ENCODE results near the gene DTNA.
A peak's percentile ranks its signal among the peaks of the same experiment; 100 is the strongest.
"Not testable (repeated sequence)": the region's sequence is repeated elsewhere in the genome, so short reads cannot be mapped to it uniquely, and the experiment has no call there.

The DTNA gene

DNA sequence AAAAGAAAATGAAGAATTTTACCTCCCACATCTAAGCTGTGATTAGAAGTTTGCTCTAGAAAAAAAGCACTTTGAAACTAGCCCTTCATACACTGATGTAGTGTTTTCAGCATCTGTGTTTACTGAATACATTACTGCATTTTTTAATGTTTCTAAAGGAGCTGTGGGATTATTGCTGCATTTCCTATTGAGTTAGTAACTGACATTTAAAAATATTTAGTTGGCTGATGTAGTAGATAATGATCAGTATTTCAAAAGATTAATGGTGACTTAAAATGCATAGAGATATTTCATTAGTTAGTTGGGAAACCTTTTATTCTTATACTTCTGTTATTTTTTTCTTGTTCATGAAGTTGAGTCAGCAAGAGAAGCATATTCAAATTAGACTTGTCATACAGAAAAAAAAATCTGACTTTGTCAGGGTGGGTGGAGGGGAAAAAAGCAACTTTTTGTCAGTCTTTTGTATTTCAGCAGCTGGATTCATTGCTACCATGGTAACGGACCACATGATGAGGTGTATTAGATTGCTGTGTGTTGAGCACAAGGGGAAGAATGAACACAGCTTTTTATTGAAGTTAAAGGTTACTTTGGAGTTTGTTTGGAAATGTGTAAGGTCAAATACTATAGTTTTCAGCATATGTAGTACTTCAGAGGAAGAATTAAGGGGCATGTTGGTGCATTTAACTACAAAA is at the start of gene DTNA:
Gene DTNA (plus strand): TSS at position 549 of the 692 bp plus-strand sequence. CDS start 45,679 bp downstream, outside the sequence.
- peak; percentile 39 for DNase-seq

DNA sequence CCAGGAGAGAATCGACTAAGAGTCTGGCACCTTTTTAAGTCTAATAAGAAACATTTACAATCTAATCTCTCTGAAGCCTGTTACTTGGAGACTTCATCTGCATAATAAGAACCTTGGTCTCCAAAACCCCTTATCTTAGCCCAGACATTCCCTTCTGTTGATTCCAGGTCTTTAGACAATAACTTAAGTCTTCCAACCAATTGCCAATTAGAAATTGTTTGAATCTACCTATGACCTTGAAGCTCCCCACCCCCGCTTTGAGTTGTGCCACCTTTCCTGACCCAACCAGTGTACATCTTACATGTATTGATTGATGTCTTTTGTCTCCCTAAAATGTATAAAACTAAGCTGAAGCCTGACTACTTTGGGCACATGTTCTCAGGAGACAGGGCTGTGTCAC is 49.5 kb upstream of the DTNA start:
- no peak for DNase-seq

DNA sequence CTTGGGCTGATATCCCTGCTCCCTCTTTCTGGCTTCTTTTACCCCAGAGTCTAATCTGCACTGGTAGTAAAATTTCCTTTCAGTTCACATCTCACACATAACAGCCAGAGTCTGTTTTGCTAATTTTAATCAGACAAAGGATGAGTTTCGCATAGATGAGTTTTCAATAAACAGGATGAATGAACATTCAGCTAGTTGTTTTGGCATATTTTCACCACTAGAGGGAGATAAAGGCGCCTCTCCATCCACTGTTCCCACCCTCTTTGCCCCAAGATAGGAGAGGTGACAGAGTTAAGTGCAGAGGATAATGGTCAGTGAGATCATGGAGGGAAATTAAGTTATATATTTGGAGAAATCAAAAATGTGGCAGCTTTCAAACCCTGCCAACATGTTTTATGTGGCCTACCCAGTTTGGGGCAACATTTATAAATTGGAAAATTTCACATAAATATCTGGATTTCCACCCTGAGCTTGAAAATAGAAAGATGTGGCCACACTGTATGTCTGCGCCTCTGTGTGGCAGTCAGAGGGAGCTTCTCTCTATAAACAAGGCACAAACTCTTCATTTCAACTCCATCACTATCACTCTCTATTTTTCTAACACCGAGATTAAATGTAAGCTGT is 48.5 kb upstream of the DTNA start:
- no peak for DNase-seq

DNA sequence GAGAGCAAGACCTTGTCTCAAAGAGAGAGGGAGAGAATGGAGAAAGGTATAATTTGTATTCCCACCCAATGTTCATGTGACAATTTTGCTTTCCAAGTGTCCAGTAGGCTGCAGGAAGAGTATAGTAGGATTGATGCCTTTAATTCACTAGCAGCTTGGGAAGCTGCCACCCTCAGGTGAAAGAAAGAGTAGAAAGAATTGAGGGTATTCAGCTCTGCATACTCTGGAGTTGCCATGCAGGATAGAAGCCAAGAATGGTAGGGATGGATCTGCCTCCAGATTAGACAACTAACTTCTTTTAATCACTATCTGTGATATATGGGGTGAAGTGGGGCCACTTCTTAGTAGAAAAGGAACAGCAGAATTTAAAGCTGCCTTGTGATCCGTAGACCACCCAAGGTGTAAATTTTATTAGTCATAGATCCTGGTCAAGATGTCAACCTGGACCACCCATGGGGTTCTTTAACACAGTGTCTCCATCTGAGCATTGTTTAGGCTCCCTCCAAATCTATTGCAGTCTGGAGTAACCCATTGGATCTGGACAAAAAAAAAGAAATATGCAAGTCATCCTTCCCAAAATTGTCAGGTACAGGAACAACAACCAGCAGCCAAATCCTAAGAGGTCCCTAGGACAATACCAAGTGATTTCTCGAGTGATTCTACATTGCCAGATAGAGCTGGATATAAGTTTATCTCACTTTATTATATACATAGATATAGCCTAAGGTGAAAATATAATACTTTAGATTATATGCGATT is 33.1 kb upstream of the DTNA start:
- DNase-seq: no peak

DNA sequence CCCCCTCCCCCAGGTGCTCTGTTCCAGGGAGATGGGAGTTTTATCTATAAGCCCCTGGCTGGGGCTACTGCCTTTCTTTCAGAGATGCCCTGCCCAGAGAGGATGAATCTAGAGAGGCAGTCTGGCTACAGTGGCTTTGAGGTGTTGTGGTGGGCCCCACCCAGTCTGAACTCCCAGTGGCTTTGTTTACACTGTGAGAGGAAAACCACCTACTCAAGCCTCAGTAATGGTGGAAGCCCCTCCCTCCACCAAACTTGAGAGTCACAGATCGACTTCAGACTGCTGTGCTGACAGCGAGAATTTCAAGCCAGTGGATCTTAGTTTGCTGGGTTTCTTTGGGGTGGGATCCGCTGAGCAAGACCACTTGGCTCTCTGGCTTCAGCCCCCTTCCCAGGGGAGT is 20.3 kb upstream of the DTNA start:
- DNase-seq: not testable (repeated sequence)

DNA sequence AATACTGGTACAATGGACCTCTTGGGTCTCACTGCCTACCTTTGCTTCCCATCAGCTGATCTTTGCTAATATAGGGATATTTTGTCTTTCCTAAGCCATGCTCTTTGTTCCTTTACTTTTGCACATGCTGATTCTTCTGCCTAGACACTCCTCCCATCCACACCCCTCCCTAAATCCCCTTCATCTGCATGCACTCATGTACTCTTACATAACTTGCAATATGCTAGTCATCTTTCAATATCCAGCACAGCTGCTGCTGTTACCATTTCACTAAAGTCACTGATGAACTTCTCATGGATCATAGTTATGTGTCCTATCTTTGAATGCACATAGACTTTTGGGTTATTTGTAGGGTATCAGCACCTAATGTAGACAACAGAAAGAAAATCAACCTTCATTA is 18.5 kb upstream of the DTNA start:
- DNase-seq: no peak

DNA sequence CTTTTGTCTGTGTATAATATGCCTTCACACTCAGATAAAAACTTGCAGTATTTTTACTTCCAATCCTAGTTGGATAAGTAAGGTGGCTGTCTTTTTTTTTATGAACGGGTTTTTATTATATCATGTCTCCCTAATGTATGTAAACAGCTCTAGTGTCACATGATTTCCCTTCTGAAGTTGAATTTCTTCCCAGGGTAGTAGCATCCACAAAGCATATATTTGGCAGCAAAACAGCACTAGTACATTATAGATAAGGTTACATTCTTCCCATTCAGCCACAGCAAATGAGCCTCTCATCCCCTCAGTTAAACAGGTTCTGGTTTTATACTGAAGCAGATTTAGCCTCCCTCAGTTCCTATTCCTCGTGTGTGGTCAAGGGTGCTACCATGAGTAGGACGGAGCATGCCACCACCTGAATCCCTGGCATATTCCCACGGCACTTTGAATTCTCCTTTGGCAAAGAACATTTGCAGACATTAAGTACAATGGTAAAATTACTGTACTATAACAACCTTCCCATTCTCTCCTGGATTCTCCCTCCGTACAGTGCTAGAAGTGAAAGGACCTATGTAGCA is 15.4 kb upstream of the DTNA start:
- no peak for DNase-seq

DNA sequence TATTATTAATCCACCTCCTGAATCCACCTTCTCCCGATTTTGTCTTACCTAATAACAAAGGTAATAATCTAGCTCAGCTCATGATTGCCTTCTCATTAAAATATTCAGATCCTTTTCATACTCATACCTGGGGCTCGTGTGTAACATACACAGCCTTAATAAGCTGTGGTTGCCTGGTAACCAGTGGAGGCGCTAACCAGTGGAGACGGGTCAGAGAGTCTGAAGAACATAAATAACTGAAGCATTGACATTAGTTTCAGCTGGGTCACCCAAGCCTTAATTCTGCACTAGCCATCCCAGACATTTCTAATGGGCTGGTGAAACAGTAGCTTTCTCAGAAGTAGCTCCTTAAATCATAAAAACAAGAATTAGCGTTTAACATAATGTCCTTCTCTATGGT is 14.8 kb upstream of the DTNA start:
- no peak for DNase-seq

DNA sequence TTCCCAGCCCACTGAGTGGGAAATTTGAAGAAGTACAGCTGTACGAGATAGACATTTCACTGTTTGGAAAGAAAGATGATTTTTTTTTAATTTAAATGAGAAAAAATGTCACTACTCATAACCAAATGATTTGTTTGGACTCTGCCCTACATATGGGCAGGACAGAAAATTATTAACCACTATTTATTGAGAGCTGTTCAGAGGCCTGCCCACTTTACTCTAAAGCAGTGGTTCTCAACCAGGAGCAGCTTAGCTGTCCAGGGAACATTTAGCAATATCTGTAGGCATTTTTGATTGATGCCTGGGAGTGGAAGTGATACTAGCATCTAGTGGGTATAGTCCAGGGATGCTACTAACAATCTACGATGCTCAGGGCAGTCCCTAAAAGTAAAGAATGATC is 13.4 kb upstream of the DTNA start:
- DNase-seq: no peak

DNA sequence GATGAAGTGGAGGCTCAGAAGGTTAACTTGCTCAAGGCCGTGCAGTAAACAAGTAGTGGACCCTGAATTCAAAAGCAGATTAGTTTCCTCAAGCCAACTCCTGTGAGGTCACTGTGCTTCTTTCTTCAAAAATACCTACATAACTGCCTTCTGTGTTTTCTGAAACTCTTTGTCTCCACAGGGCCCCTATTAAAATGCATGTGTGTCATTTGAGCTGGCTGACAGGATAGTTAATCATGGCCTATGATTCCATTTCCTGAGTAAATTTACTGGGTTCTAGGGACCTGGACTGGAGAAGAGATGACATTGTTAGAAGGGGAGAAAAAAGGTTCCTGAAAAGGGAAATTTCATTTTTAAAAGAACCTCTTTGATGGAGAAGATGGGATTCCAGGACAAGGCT is 12.9 kb upstream of the DTNA start:
- DNase-seq: no peak

DNA sequence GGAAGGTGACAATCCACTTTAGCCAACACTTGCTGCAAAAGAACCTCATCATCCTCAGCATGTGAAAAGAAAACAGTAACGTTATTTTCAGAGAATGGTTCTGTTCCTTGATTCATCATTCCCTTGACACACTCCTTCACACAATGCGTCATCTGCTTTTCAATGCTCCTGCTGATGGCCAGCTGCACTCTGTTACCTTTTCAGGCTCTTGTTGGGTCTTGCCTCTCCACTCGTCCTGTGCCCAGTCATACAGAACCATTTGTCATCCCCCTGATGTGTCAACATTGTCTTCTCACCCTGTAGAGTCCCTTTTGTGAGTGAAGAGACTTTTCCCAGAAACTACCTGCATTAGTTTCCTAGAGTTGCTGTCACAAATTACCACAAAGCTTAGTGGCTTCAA is 12.2 kb upstream of the DTNA start:
- DNase-seq: no peak

DNA sequence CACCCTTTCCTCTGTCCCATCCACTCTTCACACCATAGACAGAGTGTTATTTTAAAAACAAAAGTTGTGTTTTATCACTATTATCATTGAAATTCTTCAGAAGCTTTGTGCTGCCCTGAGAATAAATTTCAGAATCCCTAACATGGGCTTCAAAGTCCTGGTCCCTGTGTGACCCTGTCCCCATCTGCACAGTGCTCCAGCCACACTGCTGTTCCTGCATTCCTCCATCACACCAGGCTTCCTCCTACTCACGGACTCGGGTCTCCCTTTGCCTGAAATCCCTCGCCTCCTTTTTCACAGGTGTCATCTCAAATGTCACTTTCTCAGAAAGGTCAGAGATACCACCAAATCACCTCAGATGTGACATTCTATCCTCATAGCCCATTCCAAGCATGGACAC is 8.2 kb upstream of the DTNA start:
- DNase-seq: no peak

DNA sequence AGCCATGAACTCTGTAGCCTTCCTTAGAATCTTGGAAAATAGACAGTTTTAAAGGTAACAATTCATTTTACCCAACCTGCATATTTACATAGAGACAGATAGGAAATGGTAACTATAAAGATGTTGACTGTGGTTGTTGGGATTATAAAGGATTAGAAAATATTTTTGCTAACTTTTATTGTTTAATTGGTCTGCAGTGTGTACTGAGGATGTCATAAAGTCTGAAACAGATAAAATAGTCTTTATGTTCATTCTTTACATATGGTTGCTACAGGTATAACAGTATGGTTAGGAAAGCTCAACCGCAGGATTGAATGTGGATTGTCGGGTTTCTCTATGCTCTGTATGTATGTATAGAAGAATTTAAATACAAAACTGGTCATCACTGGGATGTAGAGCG is 7.3 kb upstream of the DTNA start:
- DNase-seq: no peak

DNA sequence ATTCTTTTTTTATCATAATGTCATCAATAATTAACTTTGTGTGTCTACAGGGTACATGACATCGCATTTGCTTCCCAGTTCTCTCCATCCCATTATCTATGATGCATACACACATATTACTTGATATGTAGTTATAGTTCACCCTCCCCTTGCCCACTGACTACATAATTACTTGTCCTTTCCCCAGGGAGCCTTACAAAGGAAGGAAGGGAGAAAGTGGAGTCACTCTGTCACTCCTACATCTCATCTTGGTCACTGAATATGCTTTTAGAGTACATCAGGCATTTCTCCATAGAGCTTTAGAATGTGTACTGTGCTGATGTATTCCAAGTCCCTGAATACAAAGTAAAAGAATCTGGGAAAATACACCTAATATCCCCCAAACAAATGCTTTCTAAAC is 6.0 kb upstream of the DTNA start:
- DNase-seq: no peak

DNA sequence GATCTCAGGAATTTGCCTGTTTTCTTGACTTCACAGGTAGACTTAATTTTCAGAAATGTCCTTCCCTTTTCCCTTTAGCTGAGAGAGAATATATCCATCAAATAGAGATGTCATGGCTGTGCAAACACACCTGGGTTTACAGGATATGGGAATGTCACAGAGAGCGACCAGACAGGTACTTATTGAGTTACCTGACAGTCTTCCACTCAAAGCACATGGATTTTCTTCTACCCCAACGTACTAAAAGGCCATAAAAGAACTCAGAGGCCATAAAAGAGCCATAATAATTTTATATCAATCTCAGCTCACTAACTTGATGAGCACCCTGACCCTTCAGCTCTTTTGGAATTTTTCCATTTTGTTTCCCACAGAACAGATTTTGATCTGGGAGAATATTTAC is 5.3 kb upstream of the DTNA start:
- no peak for DNase-seq

DNA sequence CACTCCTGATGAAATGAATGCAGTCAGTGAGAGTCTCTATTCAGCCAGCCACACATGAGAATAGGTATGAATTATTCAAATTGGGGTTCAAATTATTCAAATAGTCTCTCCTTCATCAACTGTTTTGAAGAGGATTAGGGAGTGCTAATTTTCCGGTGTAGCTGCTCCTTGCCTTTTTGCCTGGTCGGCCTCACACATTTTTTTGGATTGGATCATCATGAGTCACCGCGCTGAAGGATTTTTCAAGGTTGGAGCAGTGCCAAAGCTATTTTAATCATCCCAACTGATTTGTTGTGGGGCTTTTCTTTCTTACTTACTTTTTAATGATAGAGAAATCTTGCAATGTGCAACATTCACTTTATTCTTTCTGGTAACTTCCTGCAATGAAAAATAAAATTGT is 2.4 kb upstream of the DTNA start:
- peak; percentile 70 for DNase-seq

DNA sequence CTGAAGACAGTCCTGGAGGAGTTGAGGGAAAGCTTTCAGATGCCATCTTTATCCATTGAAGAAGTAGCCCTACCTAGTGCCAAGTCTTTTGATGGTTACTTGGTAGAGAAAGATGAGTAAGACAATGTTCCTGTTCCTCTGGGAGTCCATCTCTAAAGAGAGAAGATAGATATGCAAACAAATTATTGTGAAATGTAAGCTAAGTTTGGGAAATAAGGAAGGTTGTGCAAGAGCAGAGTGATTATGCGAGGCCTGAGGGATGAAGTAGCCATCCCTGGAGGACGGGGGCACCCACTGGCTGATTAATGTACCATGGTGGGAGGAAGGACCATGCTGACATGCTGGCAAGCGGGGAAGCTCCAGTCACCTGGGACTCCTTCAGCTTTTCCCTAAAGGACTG is 994 bp upstream of the DTNA start:
- DNase-seq: peak; percentile 75

DNA sequence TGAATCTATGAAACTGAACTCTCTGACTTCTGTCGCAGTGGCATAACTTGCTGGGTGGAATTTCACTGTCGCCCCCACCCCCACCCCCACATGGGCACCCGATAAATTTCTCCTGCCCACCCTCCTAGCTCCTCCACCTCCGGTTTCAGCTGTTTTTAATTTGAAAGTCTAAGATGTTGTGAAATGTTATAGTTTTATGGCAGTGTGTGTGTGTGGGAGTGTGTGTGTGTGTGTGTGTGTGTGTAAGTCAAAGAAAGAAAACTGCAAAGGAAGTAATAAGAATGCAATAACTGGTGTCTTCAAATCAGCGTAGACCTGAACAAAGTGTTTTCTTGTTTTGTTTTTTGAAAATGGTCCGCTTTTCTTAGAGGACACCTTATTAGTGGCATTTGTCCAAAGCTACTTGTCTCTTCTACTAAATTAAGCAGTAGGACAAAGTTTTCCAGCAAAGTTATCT is 388 bp downstream of the DTNA start:
- DNase-seq: no peak

DNA sequence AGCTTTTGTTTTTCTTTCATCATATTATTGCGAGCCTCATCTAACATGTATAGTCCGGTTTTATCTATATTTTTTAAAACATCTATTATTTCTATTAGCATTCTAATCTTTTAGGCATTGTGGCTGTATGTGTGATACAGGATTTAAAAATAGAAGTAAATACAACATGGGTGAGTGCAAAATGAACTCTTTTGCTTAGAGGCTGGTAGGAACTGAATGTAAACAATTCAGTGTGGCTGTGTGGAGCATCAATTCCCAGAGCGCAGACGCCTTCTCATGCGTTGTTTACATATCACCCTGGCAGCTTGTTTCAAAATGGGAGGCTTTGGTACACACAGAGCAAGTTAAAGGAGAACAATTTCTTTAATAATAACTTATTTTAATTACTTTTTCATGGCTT is 836 bp downstream of the DTNA start:
- no peak for DNase-seq

DNA sequence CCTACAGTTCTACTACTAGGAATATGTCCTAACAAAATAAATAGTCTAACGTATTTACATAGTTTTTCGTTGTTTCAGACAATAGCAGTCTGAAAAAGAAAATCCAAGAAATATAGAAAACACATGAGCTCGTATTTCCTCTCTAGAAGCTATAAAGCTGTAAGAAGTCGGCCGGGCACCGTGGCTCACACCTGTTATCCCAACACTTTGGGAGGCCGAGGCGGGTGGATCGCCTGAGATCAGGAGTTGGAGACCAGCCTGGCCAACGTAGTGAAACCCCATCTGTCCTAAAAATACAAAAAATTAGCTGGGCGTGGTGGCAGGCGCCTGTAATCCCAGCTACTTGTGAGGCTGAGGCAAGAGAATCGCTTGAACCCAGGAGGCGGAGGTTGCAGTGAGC is 6.0 kb downstream of the DTNA start:
- DNase-seq: not testable (repeated sequence)

DNA sequence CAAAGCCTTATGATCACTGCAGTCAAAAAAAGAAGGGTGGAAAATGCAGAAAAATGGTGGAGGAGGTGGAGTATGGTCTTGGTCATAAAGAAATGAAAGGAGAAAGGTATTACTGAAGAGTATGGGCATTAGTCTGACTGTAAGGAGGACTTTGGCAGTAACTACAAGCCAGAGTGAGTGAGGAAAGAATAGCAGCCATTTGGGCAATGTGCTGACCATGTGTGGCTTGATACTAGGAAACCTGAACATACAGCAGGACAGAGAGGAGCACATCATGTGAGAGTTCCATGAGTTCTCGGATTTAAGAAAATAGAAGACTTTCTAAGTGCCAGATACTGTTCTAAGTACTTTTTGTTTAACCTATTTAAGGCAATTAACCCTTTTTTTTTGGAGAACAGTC is 8.5 kb downstream of the DTNA start:
- no peak for DNase-seq

DNA sequence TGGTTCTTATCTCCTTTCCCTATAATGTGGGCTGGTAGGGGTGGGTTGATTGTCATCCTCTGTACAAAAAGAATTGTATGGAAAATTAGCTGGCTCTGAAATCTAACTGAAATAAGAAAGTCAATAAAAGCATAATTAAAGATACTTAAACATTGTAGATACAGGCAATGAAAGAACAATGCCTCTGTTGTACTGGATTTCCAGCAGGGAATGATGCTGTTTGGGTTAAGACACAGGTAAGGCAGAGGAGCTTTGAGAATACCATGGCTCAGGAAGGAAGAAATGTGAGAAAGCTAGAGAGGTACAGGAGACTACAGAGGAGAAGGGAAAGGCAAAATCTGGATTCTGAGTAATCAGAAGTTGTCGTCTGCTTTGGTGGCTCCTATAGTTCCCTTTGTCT is 10.1 kb downstream of the DTNA start:
- no peak for DNase-seq

DNA sequence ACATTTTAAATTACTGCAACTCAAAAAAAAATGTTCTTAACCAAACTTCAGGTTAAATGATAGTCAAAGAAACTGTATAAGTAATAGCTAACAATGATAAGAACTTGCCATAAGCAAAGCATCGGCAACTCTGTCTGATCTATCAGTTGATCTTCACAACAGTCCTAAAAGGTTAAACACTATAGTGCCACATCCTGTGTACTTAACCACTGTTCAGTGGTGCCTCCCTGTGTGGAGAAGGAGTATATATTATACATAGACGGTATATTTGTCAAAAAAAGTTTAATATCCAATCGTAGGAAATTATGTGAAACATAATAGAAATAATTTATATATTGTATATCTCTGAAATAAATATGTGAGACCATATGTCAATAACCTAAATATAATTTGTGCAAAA is 13.0 kb downstream of the DTNA start:
- DNase-seq: no peak

DNA sequence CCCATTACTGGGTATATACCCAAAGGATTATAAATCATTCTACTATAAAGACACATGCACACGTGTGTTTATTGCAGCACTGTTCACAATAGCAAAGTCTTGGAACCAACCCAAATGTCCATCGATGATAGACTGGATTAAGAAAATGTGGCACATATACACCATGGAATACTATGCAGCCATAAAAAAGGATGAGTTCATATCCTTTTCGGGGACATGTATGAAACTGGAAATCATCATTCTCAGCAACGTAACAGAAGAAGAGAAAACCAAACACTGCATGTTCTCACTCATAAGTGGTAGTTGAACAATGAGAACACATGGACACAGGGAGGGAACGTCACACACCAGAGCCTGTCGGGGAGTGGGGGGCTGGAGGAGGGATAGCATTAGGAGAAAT is 15.6 kb downstream of the DTNA start:
- not testable (repeated sequence) for DNase-seq
